GM21447 (cell line): ENCODE data around the gene HYAL3.
"Not testable (repeated sequence)": the region's sequence is repeated elsewhere in the genome, so short reads cannot be mapped to it uniquely, and the experiment has no call there.

ENCODE experiments used
- ATAC-seq: cut with Tn5 transposase; IDR thresholded peaks from one replicate; pipeline ENCODE4 v1.9.1; 2021; ENCODE audit not compliant: unreplicated experiment

The HYAL3 gene

GRCh38 chr3:50316657-50317242, 17.5 kb upstream of the HYAL3 start:
- ATAC-seq: no peak

- ATAC-seq: no peak
These were observed 15.6 kb upstream of the HYAL3 start for GRCh38 chr3:50314816-50315215.

GRCh38 chr3:50314342-50314741, 15.1 kb upstream of the HYAL3 start:
- no peak for ATAC-seq

- ATAC-seq: not testable (repeated sequence)
These were observed 12.8 kb upstream of the HYAL3 start for GRCh38 chr3:50312041-50312440.

GRCh38 chr3:50304601-50305000, 5.4 kb upstream of the HYAL3 start:
- no peak for ATAC-seq

- no peak for ATAC-seq
These were observed 4.0 kb upstream of the HYAL3 start, which contains the start of gene HYAL1 for GRCh38 chr3:50303013-50303815. HYAL1 (minus strand) TSS chr3:50303574; CDS start chr3:50302956, 618 bp downstream.

- no peak for ATAC-seq
These were observed 3.1 kb upstream of the HYAL3 start for GRCh38 chr3:50302095-50303012.

GRCh38 chr3:50300681-50301254, 1.6 kb upstream of the HYAL3 start:
- no peak for ATAC-seq

- no peak for ATAC-seq
These were observed 900 bp upstream of the HYAL3 start for GRCh38 chr3:50299929-50300680.

- ATAC-seq: no peak
These were observed 378 bp upstream of the HYAL3 start for GRCh38 chr3:50299638-50299928.

- ATAC-seq: no peak
These were observed 1.1 kb downstream of the HYAL3 start for GRCh38 chr3:50297896-50298725.

- no peak for ATAC-seq
These were observed 1.8 kb downstream of the HYAL3 start for GRCh38 chr3:50297384-50297775.

GRCh38 chr3:50296721-50297383, 2.4 kb downstream of the HYAL3 start:
- no peak for ATAC-seq

GRCh38 chr3:50295553-50296431, 3.4 kb downstream of the HYAL3 start:
- ATAC-seq: no peak

- ATAC-seq: no peak
These were observed 4.5 kb downstream of the HYAL3 start for GRCh38 chr3:50294492-50295403.

GRCh38 chr3:50294089-50294488, 5.1 kb downstream of the HYAL3 start:
- no peak for ATAC-seq

- ATAC-seq: no peak
These were observed 6.0 kb downstream of the HYAL3 start for GRCh38 chr3:50293079-50293801.
